Measurements from ENCODE around the gene TLE2.

The TLE2 gene

GRCh38 chr19:2986951-2987524 is 42.0 kb downstream of the TLE2 start:
- no peak overlapping the region for H3K4me3 ChIP-seq (ENCODE audit: low read depth, low read length)
- no peak for TF ChIP-seq CTCF (IDR thresholded peaks at IDR 0.05; ENCODE audit: low read depth, low read length, missing control alignments)
- in situ Hi-C loops (cut with HindIII; ENCODE audit: low sequenced_read_pairs) = no loop called here
- DNase-seq (ENCODE audit: low read depth) = no peak

GRCh38 chr19:2984215-2984528 is 44.9 kb downstream of the TLE2 start:
- DNase-seq (ENCODE audit: low read depth) = no peak
- TF ChIP-seq CTCF (IDR thresholded peaks at IDR 0.05; ENCODE audit: low read depth, low read length, missing control alignments) = no peak
- in situ Hi-C loops (cut with HindIII; ENCODE audit: low sequenced_read_pairs) = no loop called here
- H3K4me3 ChIP-seq (ENCODE audit: low read depth, low read length) = peak overlapping the region; percentile 30

GRCh38 chr19:2983351-2984214 is 45.5 kb downstream of the TLE2 start:
- in situ Hi-C loops (cut with HindIII; ENCODE audit: low sequenced_read_pairs) = no loop called here
- no peak for TF ChIP-seq CTCF (IDR thresholded peaks at IDR 0.05; ENCODE audit: low read depth, low read length, missing control alignments)
- peak; percentile 92 for DNase-seq (ENCODE audit: low read depth)
- peak overlapping the region; percentile 30 for H3K4me3 ChIP-seq (ENCODE audit: low read depth, low read length)

- DNase-seq (ENCODE audit: low read depth) = peak; percentile 82
- TF ChIP-seq CTCF (IDR thresholded peaks at IDR 0.05; ENCODE audit: low read depth, low read length, missing control alignments) = no peak
- H3K4me3 ChIP-seq (ENCODE audit: low read depth, low read length) = no peak overlapping the region
- in situ Hi-C loops (cut with HindIII; ENCODE audit: low sequenced_read_pairs) = no loop called here
Observed at GRCh38 chr19:2982983-2983350, 46.1 kb downstream of the TLE2 start.

GRCh38 chr19:2982561-2982960 is 46.5 kb downstream of the TLE2 start:
- DNase-seq (ENCODE audit: low read depth) = no peak
- in situ Hi-C loops (cut with HindIII; ENCODE audit: low sequenced_read_pairs) = no loop called here
- no peak overlapping the region for H3K4me3 ChIP-seq (ENCODE audit: low read depth, low read length)
- TF ChIP-seq CTCF (IDR thresholded peaks at IDR 0.05; ENCODE audit: low read depth, low read length, missing control alignments) = no peak

GRCh38 chr19:2981898-2982297 is 47.2 kb downstream of the TLE2 start:
- no peak for TF ChIP-seq CTCF (IDR thresholded peaks at IDR 0.05; ENCODE audit: low read depth, low read length, missing control alignments)
- no peak for DNase-seq (ENCODE audit: low read depth)
- no peak overlapping the region for H3K4me3 ChIP-seq (ENCODE audit: low read depth, low read length)
- in situ Hi-C loops (cut with HindIII; ENCODE audit: low sequenced_read_pairs) = no loop called here
